ENCODE measurements around the gene HNRNPLL.

- TF ChIP-seq CTCF (IDR thresholded peaks at IDR 0.05 in 4 of 5, conservative IDR thresholded peaks at IDR 0.05 in 1 of 5), result no peak
- TF ChIP-seq POLR2A (IDR thresholded peaks at IDR 0.05), result no peak
Measured at GRCh38 chr2:38632980-38633379, 30.3 kb upstream of the HNRNPLL start.
